GM21576 (cell line): ENCODE measurements around the gene CCM2.
"Not testable (repeated sequence)": the region's sequence is repeated elsewhere in the genome, so short reads cannot be mapped to it uniquely, and the experiment has no call there.

Experiments
- ATAC-seq: cut with Tn5 transposase; IDR thresholded peaks from one replicate; pipeline ENCODE4 v1.9.1; 2021; ENCODE audit warnings: mild to moderate bottlenecking, moderate library complexity; ENCODE audit not compliant: unreplicated experiment

Gene CCM2

GRCh38 chr7:45032421-45032820 is 32.4 kb downstream of the CCM2 start:
- no peak for ATAC-seq

GRCh38 chr7:45033261-45033930 is 33.4 kb downstream of the CCM2 start:
- ATAC-seq: no peak

- ATAC-seq: no peak
These were observed 33.9 kb downstream of the CCM2 start for GRCh38 chr7:45033931-45034290.

- not testable (repeated sequence) for ATAC-seq
These were observed 34.7 kb downstream of the CCM2 start for GRCh38 chr7:45034710-45035109.

- ATAC-seq: no peak
These were observed 35.4 kb downstream of the CCM2 start for GRCh38 chr7:45035371-45035770.

GRCh38 chr7:45035893-45036292 is 35.9 kb downstream of the CCM2 start:
- ATAC-seq: no peak

GRCh38 chr7:45036317-45036716 is 36.3 kb downstream of the CCM2 start:
- no peak for ATAC-seq

GRCh38 chr7:45036796-45037195 is 36.8 kb downstream of the CCM2 start:
- no peak for ATAC-seq

GRCh38 chr7:45037876-45038275 is 37.9 kb downstream of the CCM2 start:
- ATAC-seq: no peak

GRCh38 chr7:45039106-45039505 is 39.1 kb downstream of the CCM2 start:
- no peak for ATAC-seq

GRCh38 chr7:45044338-45044737 is 44.3 kb downstream of the CCM2 start:
- ATAC-seq: no peak

GRCh38 chr7:45048748-45049147 is 48.7 kb downstream of the CCM2 start:
- ATAC-seq: no peak

- ATAC-seq: no peak
These were observed 50.2 kb downstream of the CCM2 start for GRCh38 chr7:45050198-45050597.

GRCh38 chr7:45052011-45052410 is 52.0 kb downstream of the CCM2 start:
- no peak for ATAC-seq

GRCh38 chr7:45053401-45053800 is 53.4 kb downstream of the CCM2 start:
- no peak for ATAC-seq

- no peak for ATAC-seq
These were observed 53.9 kb downstream of the CCM2 start for GRCh38 chr7:45053941-45054340.

GRCh38 chr7:45054442-45054841 is 54.4 kb downstream of the CCM2 start:
- no peak for ATAC-seq

- ATAC-seq: no peak
These were observed 55.0 kb downstream of the CCM2 start for GRCh38 chr7:45055016-45055415.

GRCh38 chr7:45055594-45056219 is 55.7 kb downstream of the CCM2 start:
- ATAC-seq: no peak

- ATAC-seq: no peak
These were observed 57.9 kb downstream of the CCM2 start for GRCh38 chr7:45057878-45058277.

- no peak for ATAC-seq
These were observed 60.3 kb downstream of the CCM2 start for GRCh38 chr7:45060295-45060694.

- no peak for ATAC-seq
These were observed 61.4 kb downstream of the CCM2 start for GRCh38 chr7:45061352-45061751.
